ENCODE measurements around the gene PKN2.

PKN2 gene

GRCh38 chr1:88670462-88670861, 13.6 kb upstream of the PKN2 start:
- no peak for TF ChIP-seq EZH2phosphoT487 (IDR thresholded peaks at IDR 0.05; ENCODE audit: borderline replicate concordance)
- TF ChIP-seq CTCF (conservative IDR thresholded peaks at IDR 0.05; ENCODE audit: low read length): no peak
- no peak overlapping the region for H2AFZ ChIP-seq (ENCODE audit: low read length)
- no peak overlapping the region for H3K9ac ChIP-seq (ENCODE audit: low read depth, low read length, poor library complexity, severe bottlenecking)
- no peaks in the 10 kb centered on the region for H3K9me3 ChIP-seq (ENCODE audit: insufficient read depth, low read depth, low read length)
- H3F3A ChIP-seq (ENCODE audit: low read depth): no peaks in the 10 kb centered on the region
- no peak overlapping the region for H3K4me2 ChIP-seq (ENCODE audit: low read depth, low read length, poor library complexity, severe bottlenecking)
- no peaks in the 10 kb centered on the region for H3K27me3 ChIP-seq (ENCODE audit: insufficient read depth, low read length, poor library complexity, severe bottlenecking)
- no peaks in the 10 kb centered on the region for H3K79me2 ChIP-seq (ENCODE audit: insufficient read depth, low read length)
- H3K9me2 ChIP-seq (replicated peaks; ENCODE audit: low read depth, low read length): no peaks in the 10 kb centered on the region
- no peak overlapping the region for H3K4me3 ChIP-seq (ENCODE audit: low read length, poor library complexity, severe bottlenecking)
- no peaks in the 10 kb centered on the region for H3K36me3 ChIP-seq (ENCODE audit: insufficient read depth, low read length)
- H3K4me1 ChIP-seq (ENCODE audit: insufficient read depth, low read length, poor library complexity, severe bottlenecking): no peaks in the 10 kb centered on the region
- H4K20me1 ChIP-seq (ENCODE audit: insufficient read depth, low read length, poor library complexity, severe bottlenecking): no peaks in the 10 kb centered on the region

GRCh38 chr1:88673446-88673845, 10.6 kb upstream of the PKN2 start:
- H3K27me3 ChIP-seq (ENCODE audit: insufficient read depth, low read length, poor library complexity, severe bottlenecking): no peaks in the 10 kb centered on the region
- H3K4me3 ChIP-seq (ENCODE audit: low read length, poor library complexity, severe bottlenecking): no peak overlapping the region
- TF ChIP-seq CTCF (conservative IDR thresholded peaks at IDR 0.05; ENCODE audit: low read length) (no peak), EZH2phosphoT487 (IDR thresholded peaks at IDR 0.05; ENCODE audit: borderline replicate concordance) (no peak)
- no peak overlapping the region for H3K9ac ChIP-seq (ENCODE audit: low read depth, low read length, poor library complexity, severe bottlenecking)
- no peaks in the 10 kb centered on the region for H3K36me3 ChIP-seq (ENCODE audit: insufficient read depth, low read length)
- H2AFZ ChIP-seq (ENCODE audit: low read length): no peak overlapping the region
- H3K4me2 ChIP-seq (ENCODE audit: low read depth, low read length, poor library complexity, severe bottlenecking): no peak overlapping the region
- H3F3A ChIP-seq (ENCODE audit: low read depth): no peaks in the 10 kb centered on the region
- H3K9me3 ChIP-seq (ENCODE audit: insufficient read depth, low read depth, low read length): no peaks in the 10 kb centered on the region
- H3K4me1 ChIP-seq (ENCODE audit: insufficient read depth, low read length, poor library complexity, severe bottlenecking): no peaks in the 10 kb centered on the region
- no peaks in the 10 kb centered on the region for H3K9me2 ChIP-seq (replicated peaks; ENCODE audit: low read depth, low read length)
- no peaks in the 10 kb centered on the region for H4K20me1 ChIP-seq (ENCODE audit: insufficient read depth, low read length, poor library complexity, severe bottlenecking)
- H3K79me2 ChIP-seq (ENCODE audit: insufficient read depth, low read length): no peaks in the 10 kb centered on the region

- no peak overlapping the region for H3K4me3 ChIP-seq (ENCODE audit: low read length, poor library complexity, severe bottlenecking)
- no peaks in the 10 kb centered on the region for H3K9me2 ChIP-seq (replicated peaks; ENCODE audit: low read depth, low read length)
- no peak for TF ChIP-seq CTCF (conservative IDR thresholded peaks at IDR 0.05; ENCODE audit: low read length)
- TF ChIP-seq EZH2phosphoT487 (IDR thresholded peaks at IDR 0.05; ENCODE audit: borderline replicate concordance): no peak
- no peaks in the 10 kb centered on the region for H3K9me3 ChIP-seq (ENCODE audit: insufficient read depth, low read depth, low read length)
- H4K20me1 ChIP-seq (ENCODE audit: insufficient read depth, low read length, poor library complexity, severe bottlenecking): no peaks in the 10 kb centered on the region
- H2AFZ ChIP-seq (ENCODE audit: low read length): no peak overlapping the region
- H3K27me3 ChIP-seq (ENCODE audit: insufficient read depth, low read length, poor library complexity, severe bottlenecking): no peaks in the 10 kb centered on the region
- no peaks in the 10 kb centered on the region for H3K36me3 ChIP-seq (ENCODE audit: insufficient read depth, low read length)
- peaks cover 13% of the 10 kb centered on the region for H3K79me2 ChIP-seq (ENCODE audit: insufficient read depth, low read length)
- peaks cover 9% of the 10 kb centered on the region for H3K4me1 ChIP-seq (ENCODE audit: insufficient read depth, low read length, poor library complexity, severe bottlenecking)
- no peak overlapping the region for H3K9ac ChIP-seq (ENCODE audit: low read depth, low read length, poor library complexity, severe bottlenecking)
- H3K4me2 ChIP-seq (ENCODE audit: low read depth, low read length, poor library complexity, severe bottlenecking): no peak overlapping the region
- H3F3A ChIP-seq (ENCODE audit: low read depth): no peaks in the 10 kb centered on the region
These were observed 5.7 kb upstream of the PKN2 start for GRCh38 chr1:88678405-88678804.
